Measurements from ENCODE around the gene RUSC2.

GRCh38 chr9:35446012-35446411, 43.9 kb upstream of the RUSC2 start:
- TF ChIP-seq POLR2A (IDR thresholded peaks at IDR 0.05) (no peak), CTCF (IDR thresholded peaks at IDR 0.05 in 4 of 5, conservative IDR thresholded peaks at IDR 0.05 in 1 of 5) (no peak)
